Measurements from ENCODE around the gene OTUB2.
A peak's percentile ranks its signal among the peaks of the same experiment; 100 is the strongest.

The OTUB2 gene

GRCh38 chr14:94026173-94026888 is at the start of gene OTUB2:
Gene OTUB2 (plus strand): TSS chr14:94026340. CDS start chr14:94026538, 198 bp downstream.
- no peaks in the 10 kb centered on the region for H3K36me3 Mint-ChIP-seq (ENCODE audit: low read depth)
- H3K27ac Mint-ChIP-seq, result no peak within 1 kb of the TSS
- peaks cover 14% of the 10 kb centered on the region for H3K27me3 Mint-ChIP-seq
- peak within 1 kb of the TSS; percentile 51 for H3K4me3 Mint-ChIP-seq
- peaks cover 34% of the 10 kb centered on the region for H3K4me1 Mint-ChIP-seq (ENCODE audit: low read depth)
- no peaks in the 10 kb centered on the region for H3K9me3 Mint-ChIP-seq

GRCh38 chr14:93976477-93977057 is 49.6 kb upstream of the OTUB2 start, which contains the start of gene ASB2:
Gene ASB2 (minus strand): TSS chr14:93976570. CDS start chr14:93964539, 12,031 bp downstream.
- H3K4me3 Mint-ChIP-seq, result peak within 1 kb of the TSS; percentile 42
- H3K9me3 Mint-ChIP-seq, result no peaks in the 10 kb centered on the region
- peaks cover 32% of the 10 kb centered on the region for H3K36me3 Mint-ChIP-seq (ENCODE audit: low read depth)
- peaks cover 90% of the 10 kb centered on the region for H3K4me1 Mint-ChIP-seq (ENCODE audit: low read depth)
- peak within 1 kb of the TSS; percentile 96 for H3K27ac Mint-ChIP-seq
- H3K27me3 Mint-ChIP-seq, result peaks cover 18% of the 10 kb centered on the region

- Mint-ChIP-seq H3K9me3 (no peaks in the 10 kb centered on the region), H3K27me3 (peaks cover 18% of the 10 kb centered on the region), H3K4me3 (peak overlapping the region; percentile 27), H3K27ac (peak overlapping the region; percentile 96), H3K36me3 (ENCODE audit: low read depth) (peaks cover 32% of the 10 kb centered on the region), H3K4me1 (ENCODE audit: low read depth) (peaks cover 84% of the 10 kb centered on the region)
These were observed 49.0 kb upstream of the OTUB2 start for GRCh38 chr14:93977171-93977570.

GRCh38 chr14:93977790-93978581 is 48.2 kb upstream of the OTUB2 start:
- Mint-ChIP-seq H3K36me3 (ENCODE audit: low read depth) (peaks cover 32% of the 10 kb centered on the region), H3K4me1 (ENCODE audit: low read depth) (peaks cover 77% of the 10 kb centered on the region), H3K4me3 (peak overlapping the region; percentile 65), H3K27me3 (peaks cover 18% of the 10 kb centered on the region), H3K27ac (peak overlapping the region; percentile 96), H3K9me3 (no peaks in the 10 kb centered on the region)

- H3K9me3 Mint-ChIP-seq, result no peaks in the 10 kb centered on the region
- H3K27ac Mint-ChIP-seq, result peak overlapping the region; percentile 96
- H3K4me3 Mint-ChIP-seq, result peak overlapping the region; percentile 65
- peaks cover 18% of the 10 kb centered on the region for H3K27me3 Mint-ChIP-seq
- H3K4me1 Mint-ChIP-seq (ENCODE audit: low read depth), result peaks cover 70% of the 10 kb centered on the region
- peaks cover 32% of the 10 kb centered on the region for H3K36me3 Mint-ChIP-seq (ENCODE audit: low read depth)
These were observed 47.4 kb upstream of the OTUB2 start for GRCh38 chr14:93978735-93979134.

- Mint-ChIP-seq H3K4me1 (ENCODE audit: low read depth) (peaks cover 59% of the 10 kb centered on the region), H3K27me3 (peaks cover 19% of the 10 kb centered on the region), H3K36me3 (ENCODE audit: low read depth) (peaks cover 30% of the 10 kb centered on the region), H3K9me3 (no peaks in the 10 kb centered on the region), H3K27ac (peak overlapping the region; percentile 96), H3K4me3 (peak overlapping the region; percentile 28)
These were observed 45.5 kb upstream of the OTUB2 start for GRCh38 chr14:93980456-93981201.

- H3K27ac Mint-ChIP-seq, result peak overlapping the region; percentile 68
- peaks cover 13% of the 10 kb centered on the region for H3K27me3 Mint-ChIP-seq
- peaks cover 24% of the 10 kb centered on the region for H3K36me3 Mint-ChIP-seq (ENCODE audit: low read depth)
- H3K9me3 Mint-ChIP-seq, result no peaks in the 10 kb centered on the region
- peaks cover 49% of the 10 kb centered on the region for H3K4me1 Mint-ChIP-seq (ENCODE audit: low read depth)
- no peak overlapping the region for H3K4me3 Mint-ChIP-seq
These were observed 44.6 kb upstream of the OTUB2 start for GRCh38 chr14:93981316-93982229.

GRCh38 chr14:93982230-93983007 is 43.7 kb upstream of the OTUB2 start:
- Mint-ChIP-seq H3K9me3 (no peaks in the 10 kb centered on the region), H3K27ac (no peak overlapping the region), H3K4me1 (ENCODE audit: low read depth) (peaks cover 41% of the 10 kb centered on the region), H3K4me3 (no peak overlapping the region), H3K36me3 (ENCODE audit: low read depth) (peaks cover 17% of the 10 kb centered on the region), H3K27me3 (peaks cover 8% of the 10 kb centered on the region)

GRCh38 chr14:93984070-93984469 is 42.1 kb upstream of the OTUB2 start:
- H3K9me3 Mint-ChIP-seq, result no peaks in the 10 kb centered on the region
- H3K36me3 Mint-ChIP-seq (ENCODE audit: low read depth), result peaks cover 5% of the 10 kb centered on the region
- H3K4me3 Mint-ChIP-seq, result no peak overlapping the region
- no peak overlapping the region for H3K27ac Mint-ChIP-seq
- peaks cover 3% of the 10 kb centered on the region for H3K27me3 Mint-ChIP-seq
- H3K4me1 Mint-ChIP-seq (ENCODE audit: low read depth), result peaks cover 24% of the 10 kb centered on the region

- Mint-ChIP-seq H3K36me3 (ENCODE audit: low read depth) (peaks cover 5% of the 10 kb centered on the region), H3K9me3 (no peaks in the 10 kb centered on the region), H3K27me3 (peaks cover 3% of the 10 kb centered on the region), H3K4me3 (no peak overlapping the region), H3K27ac (no peak overlapping the region), H3K4me1 (ENCODE audit: low read depth) (peaks cover 20% of the 10 kb centered on the region)
These were observed 41.1 kb upstream of the OTUB2 start for GRCh38 chr14:93984987-93985410.

GRCh38 chr14:93986955-93987354 is 39.2 kb upstream of the OTUB2 start:
- Mint-ChIP-seq H3K27me3 (peaks cover 4% of the 10 kb centered on the region), H3K27ac (no peak overlapping the region), H3K36me3 (ENCODE audit: low read depth) (no peaks in the 10 kb centered on the region), H3K4me3 (no peak overlapping the region), H3K4me1 (ENCODE audit: low read depth) (peaks cover 18% of the 10 kb centered on the region), H3K9me3 (no peaks in the 10 kb centered on the region)

GRCh38 chr14:93987376-93987775 is 38.8 kb upstream of the OTUB2 start:
- no peak overlapping the region for H3K4me3 Mint-ChIP-seq
- H3K9me3 Mint-ChIP-seq, result no peaks in the 10 kb centered on the region
- no peaks in the 10 kb centered on the region for H3K36me3 Mint-ChIP-seq (ENCODE audit: low read depth)
- no peak overlapping the region for H3K27ac Mint-ChIP-seq
- peaks cover 18% of the 10 kb centered on the region for H3K4me1 Mint-ChIP-seq (ENCODE audit: low read depth)
- peaks cover 6% of the 10 kb centered on the region for H3K27me3 Mint-ChIP-seq

GRCh38 chr14:93987815-93988476 is 38.2 kb upstream of the OTUB2 start:
- H3K4me1 Mint-ChIP-seq (ENCODE audit: low read depth), result peaks cover 18% of the 10 kb centered on the region
- H3K27me3 Mint-ChIP-seq, result peaks cover 6% of the 10 kb centered on the region
- H3K36me3 Mint-ChIP-seq (ENCODE audit: low read depth), result no peaks in the 10 kb centered on the region
- H3K9me3 Mint-ChIP-seq, result no peaks in the 10 kb centered on the region
- no peak overlapping the region for H3K27ac Mint-ChIP-seq
- no peak overlapping the region for H3K4me3 Mint-ChIP-seq
